Esophagus squamous epithelium (tissue), 4 donors: ENCODE results near the gene ABCC1.

ENCODE experiments used
- POLR2A ChIP-seq, 4 donors: fragments of 450-650 bp; IDR thresholded peaks; one replicate each; pipeline ENCODE4 v1.6.1; 2017; ENCODE audit warnings: antibody characterized with exemption in 4 of 4, mild to moderate bottlenecking in 4 of 4, moderate library complexity in 3 of 4
- TF ChIP-seq, protein P1 (sequence below), 6 experiments: fragments of 450-650 bp in 4 of 6; fragments of 200-600 bp in 2 of 6; sonication (generic) in 2 of 6; IDR thresholded peaks; one replicate each; pipeline ENCODE4 v1.5.1; 2016 to 2019; ENCODE audit warnings: antibody characterized with exemption in 6 of 6, mild to moderate bottlenecking in 4 of 6, moderate library complexity in 4 of 6

DNA sequence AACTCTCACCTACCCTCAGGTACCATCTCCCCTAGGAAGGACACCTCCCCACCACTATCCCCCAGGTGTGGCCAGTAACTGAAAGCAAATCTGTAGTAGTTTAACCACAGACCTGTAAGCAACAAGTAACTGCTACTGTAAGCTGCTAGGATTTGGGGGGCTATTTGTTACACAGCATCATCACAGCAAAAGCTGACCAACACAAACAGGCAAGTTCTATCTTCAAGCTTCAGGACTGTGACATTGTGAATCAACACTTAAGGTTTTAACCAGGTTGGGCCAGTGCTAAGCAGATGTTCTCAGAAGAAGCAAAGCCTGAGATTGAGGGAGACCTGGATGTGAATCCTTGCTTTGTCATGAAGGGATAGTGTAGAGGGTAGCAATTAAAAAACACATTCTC lies 226.9 kb downstream of the ABCC1 start:
- no peak for TF ChIP-seq POLR2A (IDR thresholded peaks at IDR 0.05)
- TF ChIP-seq, protein P1, sequence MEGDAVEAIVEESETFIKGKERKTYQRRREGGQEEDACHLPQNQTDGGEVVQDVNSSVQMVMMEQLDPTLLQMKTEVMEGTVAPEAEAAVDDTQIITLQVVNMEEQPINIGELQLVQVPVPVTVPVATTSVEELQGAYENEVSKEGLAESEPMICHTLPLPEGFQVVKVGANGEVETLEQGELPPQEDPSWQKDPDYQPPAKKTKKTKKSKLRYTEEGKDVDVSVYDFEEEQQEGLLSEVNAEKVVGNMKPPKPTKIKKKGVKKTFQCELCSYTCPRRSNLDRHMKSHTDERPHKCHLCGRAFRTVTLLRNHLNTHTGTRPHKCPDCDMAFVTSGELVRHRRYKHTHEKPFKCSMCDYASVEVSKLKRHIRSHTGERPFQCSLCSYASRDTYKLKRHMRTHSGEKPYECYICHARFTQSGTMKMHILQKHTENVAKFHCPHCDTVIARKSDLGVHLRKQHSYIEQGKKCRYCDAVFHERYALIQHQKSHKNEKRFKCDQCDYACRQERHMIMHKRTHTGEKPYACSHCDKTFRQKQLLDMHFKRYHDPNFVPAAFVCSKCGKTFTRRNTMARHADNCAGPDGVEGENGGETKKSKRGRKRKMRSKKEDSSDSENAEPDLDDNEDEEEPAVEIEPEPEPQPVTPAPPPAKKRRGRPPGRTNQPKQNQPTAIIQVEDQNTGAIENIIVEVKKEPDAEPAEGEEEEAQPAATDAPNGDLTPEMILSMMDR (IDR thresholded peaks at IDR 0.05), result no peak
